Heart right ventricle (tissue), 16 donors: ENCODE data around the gene PAFAH2. TPM values are rescaled to one million over a fixed set of nuclear protein-coding genes. Genes with fewer than 3 reads are reported as not detected.

ENCODE experiments used
- ATAC-seq, 8 donors: fragments of 200-7000 bp; cut with Tn5 transposase; one replicate each; pipeline ENCODE4 v1.9.1; 2020; ENCODE audit warnings: mild to moderate bottlenecking in 8 of 8, moderate library complexity in 8 of 8, moderate number of reproducible peaks in 1 of 8
- DNase-seq, 2 donors: peaks; one replicate each; pipeline ENCODE4 v3.0.0-alpha.2; 2020
- H3K27ac ChIP-seq, 10 donors: fragments of 200-600 bp; sonication (generic) in 2 of 10; one replicate each; pipeline versions ENCODE4 v1.5.0 to v1.8.0; 2020 to 2022; ENCODE audit warnings: mild to moderate bottlenecking in 3 of 10
- H3K27me3 ChIP-seq, 7 donors: fragments of 200-600 bp; one replicate each; pipeline ENCODE4 v1.8.0; 2021 to 2022; ENCODE audit warnings: mild to moderate bottlenecking in 2 of 7
- H3K36me3 ChIP-seq, 9 donors: fragments of 200-600 bp; sonication (generic) in 1 of 9; one replicate each; pipeline versions ENCODE4 v1.5.0 to v1.8.0; 2020 to 2022; ENCODE audit warnings: mild to moderate bottlenecking in 2 of 9
- H3K4me1 ChIP-seq, 9 donors: fragments of 200-600 bp; sonication (generic) in 1 of 9; one replicate each; pipeline versions ENCODE4 v1.5.0 to v1.8.0; 2020 to 2022; ENCODE audit warnings: mild to moderate bottlenecking in 4 of 9
- H3K4me3 ChIP-seq, 10 donors: fragments of 200-600 bp; sonication (generic) in 2 of 10; one replicate each; pipeline versions ENCODE4 v1.5.0 to v1.8.0; 2020 to 2022; ENCODE audit warnings: mild to moderate bottlenecking in 7 of 10, moderate library complexity in 2 of 10
- H3K9me3 ChIP-seq, 11 donors: fragments of 200-600 bp in 10 of 11; sonication (generic) in 2 of 11; one replicate each; pipeline versions ENCODE4 v1.5.0 to v1.8.0; 2013 to 2022; ENCODE audit warnings: mild to moderate bottlenecking in 2 of 11, control low read depth in 1 of 11, moderate library complexity in 1 of 11
- CTCF ChIP-seq, 9 donors: fragments of 200-600 bp; sonication (generic) in 2 of 9; IDR thresholded peaks; one replicate each; pipeline versions ENCODE4 v1.5.0 to v1.8.0; 2021 to 2022; ENCODE audit warnings: antibody characterized with exemption in 9 of 9, mild to moderate bottlenecking in 5 of 9, moderate library complexity in 1 of 9
- WGBS, 2 donors: extraction: QIAGEN DNeasy Blood & Tissue Kit; methylation state at CpG; one replicate each; pipeline ENCODE4 v1.1.7; 2013; ENCODE audit warnings: inconsistent platforms in 1 of 2; 5-methylcytosine and 5-hydroxymethylcytosine counted together
- intact Hi-C, 10 donors: fragments of 100-400 bp; cut with DNase I; formaldehyde crosslinking; loops; one replicate each; pipeline versions ENCODE4 v1.11.1 to v1.14.2; 2022
- polyA plus RNA-seq, 2 donors: library from polyadenylated mRNA; stranded (reverse); fragments of 200-250 nt; gene quantifications; one replicate each; pipeline ENCODE4 v1.2.3, GENCODE V29; 2013
- total RNA-seq, 10 donors: library from RNA; stranded (reverse); fragmentation: NEBNext Ultra II Directional in 3 of 10; extraction: Animal tissue kit (Norgen Biotek cat#: 25700) in 3 of 10; gene quantifications; one replicate each; pipeline versions ENCODE4 v1.2.1 to v1.2.4, GENCODE V29; 2021 to 2023
- donor health status: Arrhythmogenic right ventricular cardiomyopathy.
- donor health status: ischemic (EF 13 %, LVEDD 7.1; RV severe dilation, severe dysfunction).
- donor health status: healthy with polysubstance abuse.
- donor health status: DM: no; HTN: yes; CAD: no.
- donor health status: DM: no; HTN: no; CAD: no.
- donor health status: ischemic (EF 25% LVEDD 6.9; RV normal size, moderate dysfunction).
- donor health status: ischemic (EF 25% LVEDD 5.7; RV mildly dilated, moderate dysfunction).
- donor health status: healthy.
- donor health status: DM: yes; HTN: yes; CAD: no.
- donor health status: Ischemic cardiomyopathy.
- donor health status: ischemic (EF 35%, LVEDD 5.7; RV mildly dilated, moderate dysfunction).
- donor health status: nonischemic (EF 11% LVEDD 7.7; RV severe dilation, severe dysfunction).
- donor health status: DM: yes; HTN: yes; CAD: no.
- donor health status: PGD.
- donor health status: ischemic (EF 29% LVEDD 5.4; RV normal size, mild dysfunction).
- donor health status: nonischemic (EF 23%, LVEDD 6.1; RV moderate dilation, normal function).

PAFAH2 gene
- total and polyA plus RNA-seq, 12 donors: 3.4 to 19.3 (median 10.5) TPM

- TF ChIP-seq CTCF (IDR thresholded peaks at IDR 0.05): no peak
- Histone ChIP-seq H3K36me3 (peaks cover 0 to 10% (median 0%) of the 10 kb centered on the region in 9 donors), H3K27ac (peak overlapping the region in 7 of 10 donors; percentile 2 to 97 (median 70)), H3K4me1 (peaks cover 9 to 59% (median 41%) of the 10 kb centered on the region in 9 donors), H3K27me3 (no peaks in the 10 kb centered on the region), H3K9me3 (no peaks in the 10 kb centered on the region), H3K4me3 (no peak overlapping the region)
- peak in 1 of 2 donors; percentile 24 for DNase-seq
- WGBS, 2 donors: 39 to 46% methylated on average over 6 of the region's 6 CpGs
- intact Hi-C loops: no loop called here
- peak in 2 of 8 donors; percentile 11 to 31 for ATAC-seq
Measured at GRCh38 chr1:26017606-26018005, 19.7 kb upstream of the PAFAH2 start.

GRCh38 chr1:26016953-26017545, 19.2 kb upstream of the PAFAH2 start:
- peak overlapping the region in 8 of 10 donors; percentile 2 to 97 (median 65) for H3K27ac ChIP-seq
- no peaks in the 10 kb centered on the region for H3K9me3 ChIP-seq
- H3K4me1 ChIP-seq: peaks cover 4 to 53% (median 35%) of the 10 kb centered on the region in 9 donors
- intact Hi-C loops: no loop called here
- H3K36me3 ChIP-seq: peaks cover 0 to 10% (median 0%) of the 10 kb centered on the region in 9 donors
- no peak for TF ChIP-seq CTCF (IDR thresholded peaks at IDR 0.05)
- 67 to 69% methylated on average over 6 of the region's 6 CpGs for WGBS, 2 donors
- ATAC-seq (peak in 2 of 8 donors; percentile 12 to 41), DNase-seq (no peak)
- H3K4me3 ChIP-seq: no peak overlapping the region
- no peaks in the 10 kb centered on the region for H3K27me3 ChIP-seq

GRCh38 chr1:26016258-26016952, 18.5 kb upstream of the PAFAH2 start:
- intact Hi-C loops: no loop called here
- Histone ChIP-seq H3K36me3 (peaks cover 0 to 10% (median 0%) of the 10 kb centered on the region in 9 donors), H3K27me3 (no peaks in the 10 kb centered on the region), H3K27ac (peak overlapping the region in 5 of 10 donors; percentile 2 to 97 (median 91)), H3K4me3 (no peak overlapping the region), H3K9me3 (no peaks in the 10 kb centered on the region), H3K4me1 (peaks cover 2 to 52% (median 30%) of the 10 kb centered on the region in 9 donors)
- TF ChIP-seq CTCF (IDR thresholded peaks at IDR 0.05): no peak
- ATAC-seq: no peak
- WGBS, 2 donors: 72 to 73% methylated on average over 10 of the region's 10 CpGs
- no peak for DNase-seq

- H3K36me3 ChIP-seq: peaks cover 0 to 10% (median 0%) of the 10 kb centered on the region in 9 donors
- no peak for TF ChIP-seq CTCF (IDR thresholded peaks at IDR 0.05)
- peak overlapping the region in 1 of 10 donors; percentile 97 for H3K27ac ChIP-seq
- ATAC-seq (peak in 2 of 8 donors; percentile 30 to 40), DNase-seq (no peak)
- 82 to 98% methylated on average over 2 of the region's 2 CpGs for WGBS, 2 donors
- no peaks in the 10 kb centered on the region for H3K9me3 ChIP-seq
- H3K27me3 ChIP-seq: no peaks in the 10 kb centered on the region
- H3K4me3 ChIP-seq: no peak overlapping the region
- peaks cover 2 to 52% (median 28%) of the 10 kb centered on the region in 9 donors for H3K4me1 ChIP-seq
- intact Hi-C loops: no loop called here
Measured at GRCh38 chr1:26015358-26015757, 17.5 kb upstream of the PAFAH2 start.
